ENCODE results near the gene ZNF827.

Gene ZNF827

GRCh38 chr4:145938618-145939440, at the start of gene ZNF827:
ZNF827 (minus strand) TSS chr4:145938823; CDS start chr4:145938407, 416 bp downstream.
- DNase-seq (ENCODE audit: low read depth, low spot score) = peak; percentile 60
- peak within 1 kb of the TSS; percentile 79 for H3K27ac ChIP-seq

- H3K27ac ChIP-seq = no peak overlapping the region
- DNase-seq (ENCODE audit: low read depth, low spot score) = no peak
Measured at GRCh38 chr4:145984563-145984962, 45.9 kb upstream of the ZNF827 start.

- no peak overlapping the region for H3K27ac ChIP-seq
- DNase-seq (ENCODE audit: low read depth, low spot score) = no peak
Measured at GRCh38 chr4:145982791-145983190, 44.2 kb upstream of the ZNF827 start.

GRCh38 chr4:145979160-145979559, 40.5 kb upstream of the ZNF827 start:
- no peak overlapping the region for H3K27ac ChIP-seq
- no peak for DNase-seq (ENCODE audit: low read depth, low spot score)

- DNase-seq (ENCODE audit: low read depth, low spot score) = no peak
- no peak overlapping the region for H3K27ac ChIP-seq
Measured at GRCh38 chr4:145976680-145977079, 38.1 kb upstream of the ZNF827 start.

- no peak overlapping the region for H3K27ac ChIP-seq
- DNase-seq (ENCODE audit: low read depth, low spot score) = no peak
Measured at GRCh38 chr4:145960012-145960411, 21.4 kb upstream of the ZNF827 start.

GRCh38 chr4:145957302-145957701, 18.7 kb upstream of the ZNF827 start:
- DNase-seq (ENCODE audit: low read depth, low spot score) = no peak
- H3K27ac ChIP-seq = no peak overlapping the region

GRCh38 chr4:145956288-145956890, 17.8 kb upstream of the ZNF827 start:
- no peak overlapping the region for H3K27ac ChIP-seq
- no peak for DNase-seq (ENCODE audit: low read depth, low spot score)

GRCh38 chr4:145954924-145955339, 16.3 kb upstream of the ZNF827 start:
- peak overlapping the region; percentile 19 for H3K27ac ChIP-seq
- DNase-seq (ENCODE audit: low read depth, low spot score) = peak; percentile 97

GRCh38 chr4:145951931-145952330, 13.3 kb upstream of the ZNF827 start:
- no peak overlapping the region for H3K27ac ChIP-seq
- no peak for DNase-seq (ENCODE audit: low read depth, low spot score)

- H3K27ac ChIP-seq = no peak overlapping the region
- peak; percentile 45 for DNase-seq (ENCODE audit: low read depth, low spot score)
Measured at GRCh38 chr4:145945431-145946155, 7.0 kb upstream of the ZNF827 start.

- no peak overlapping the region for H3K27ac ChIP-seq
- DNase-seq (ENCODE audit: low read depth, low spot score) = no peak
Measured at GRCh38 chr4:145944886-145945285, 6.3 kb upstream of the ZNF827 start.

- no peak overlapping the region for H3K27ac ChIP-seq
- no peak for DNase-seq (ENCODE audit: low read depth, low spot score)
Measured at GRCh38 chr4:145939856-145940255, 1.2 kb upstream of the ZNF827 start.

- H3K27ac ChIP-seq = peak overlapping the region; percentile 79
- DNase-seq (ENCODE audit: low read depth, low spot score) = no peak
Measured at GRCh38 chr4:145939441-145939750, 773 bp upstream of the ZNF827 start.

- no peak for DNase-seq (ENCODE audit: low read depth, low spot score)
- peak overlapping the region; percentile 79 for H3K27ac ChIP-seq
Measured at GRCh38 chr4:145937971-145938611, 532 bp downstream of the ZNF827 start.

GRCh38 chr4:145936997-145937901, 1.4 kb downstream of the ZNF827 start:
- peak overlapping the region; percentile 79 for H3K27ac ChIP-seq
- no peak for DNase-seq (ENCODE audit: low read depth, low spot score)

GRCh38 chr4:145936142-145936996, 2.3 kb downstream of the ZNF827 start:
- no peak for DNase-seq (ENCODE audit: low read depth, low spot score)
- peak overlapping the region; percentile 79 for H3K27ac ChIP-seq

GRCh38 chr4:145935253-145936141, 3.1 kb downstream of the ZNF827 start:
- H3K27ac ChIP-seq = peak overlapping the region; percentile 79
- no peak for DNase-seq (ENCODE audit: low read depth, low spot score)
